ENCODE data around the gene ATP2C2. TPM values are rescaled to one million over a fixed set of nuclear protein-coding genes. Genes with fewer than 3 reads are reported as not detected.

ATP2C2 gene
- polyA plus RNA-seq, 1 of the 3 experiments (the other 2 are of a cell fraction): 0.33 TPM

DNA sequence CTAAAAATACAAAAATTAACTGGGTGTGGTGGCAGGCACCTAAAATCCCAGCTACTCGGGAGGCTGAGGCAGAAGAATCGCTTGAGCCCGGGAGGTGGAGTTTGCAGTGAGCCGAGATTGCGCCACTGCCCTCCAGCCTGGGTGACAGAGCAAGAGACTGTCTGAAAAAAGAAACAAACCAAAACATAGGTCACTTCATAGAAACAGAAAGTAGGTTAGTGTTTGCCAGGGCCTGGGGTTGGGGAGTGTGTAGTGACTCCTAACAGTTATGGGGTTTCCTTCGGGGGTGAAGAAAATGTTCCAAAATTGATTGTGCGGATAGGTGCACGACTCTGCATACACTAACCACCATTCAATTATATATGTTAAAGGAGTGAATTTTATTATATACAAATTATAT is 59.2 kb downstream of the ATP2C2 start:
- H3K9ac ChIP-seq: no peak overlapping the region
- no peak overlapping the region for H3K4me3 ChIP-seq (ENCODE audit: low read depth in 2 of 2, low read length in 1 of 2)
- H3K4me1 ChIP-seq (ENCODE audit: control insufficient read depth in 1 of 2, insufficient read depth in 2 of 2, low read depth in 1 of 2, low read length in 1 of 2): no peaks in the 10 kb centered on the region
- H3K27me3 ChIP-seq (ENCODE audit: insufficient read depth): peaks cover 14% of the 10 kb centered on the region
- H3K36me3 ChIP-seq (replicated peaks in 1 of 2; ENCODE audit: control insufficient read depth in 1 of 2, insufficient read depth in 2 of 2, low read length in 1 of 2): no peaks in the 10 kb centered on the region
- no peak overlapping the region for H3K4me2 ChIP-seq
- DNase-seq: no peak
- no peaks in the 10 kb centered on the region for H3F3A ChIP-seq (replicated peaks; ENCODE audit: insufficient read depth)
- TF ChIP-seq RCOR1 (IDR thresholded peaks at IDR 0.05; ENCODE audit: low read length) (no peak), NRF1 (IDR thresholded peaks at IDR 0.05; ENCODE audit: low read depth, low read length) (no peak), EZH2phosphoT487 (IDR thresholded peaks at IDR 0.05; ENCODE audit: borderline replicate concordance, low read depth) (no peak), FOSL2 (IDR thresholded peaks at IDR 0.05; ENCODE audit: borderline replicate concordance, low read depth) (no peak), MXI1 (IDR thresholded peaks at IDR 0.05; ENCODE audit: low read depth, low read length) (no peak)
- TF ChIP-seq, protein P1, sequence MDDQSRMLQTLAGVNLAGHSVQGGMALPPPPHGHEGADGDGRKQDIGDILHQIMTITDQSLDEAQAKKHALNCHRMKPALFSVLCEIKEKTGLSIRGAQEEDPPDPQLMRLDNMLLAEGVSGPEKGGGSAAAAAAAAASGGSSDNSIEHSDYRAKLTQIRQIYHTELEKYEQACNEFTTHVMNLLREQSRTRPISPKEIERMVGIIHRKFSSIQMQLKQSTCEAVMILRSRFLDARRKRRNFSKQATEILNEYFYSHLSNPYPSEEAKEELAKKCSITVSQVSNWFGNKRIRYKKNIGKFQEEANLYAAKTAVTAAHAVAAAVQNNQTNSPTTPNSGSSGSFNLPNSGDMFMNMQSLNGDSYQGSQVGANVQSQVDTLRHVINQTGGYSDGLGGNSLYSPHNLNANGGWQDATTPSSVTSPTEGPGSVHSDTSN (IDR thresholded peaks at IDR 0.05): no peak
- 62% methylated on average over 8 of the region's 8 CpGs for WGBS (ENCODE audit: low lambda C conversion rate)
- H2AFZ ChIP-seq (ENCODE audit: low read depth): no peak overlapping the region
- H4K20me1 ChIP-seq (ENCODE audit: insufficient read depth): no peaks in the 10 kb centered on the region
- no peak overlapping the region for H3K27ac ChIP-seq (ENCODE audit: low read depth in 2 of 2, low read length in 1 of 2)
- H3K9me3 ChIP-seq: no peaks in the 10 kb centered on the region
- H3K9me2 ChIP-seq: no peaks in the 10 kb centered on the region
- CTCF ChIA-PET: interaction anchor here (0.7 kb wide), 1 partner anchor 362 kb away, joined by 3 read pairs; no protein-coding TSS in a partner anchor
- no peaks in the 10 kb centered on the region for H3K79me2 ChIP-seq (ENCODE audit: insufficient read depth)
- POLR2A ChIA-PET: no interaction called here

GRCh38 chr16:84430860-84431259 is 62.5 kb downstream of the ATP2C2 start:
- Histone ChIP-seq H3K36me3 (replicated peaks in 1 of 2; ENCODE audit: control insufficient read depth in 1 of 2, insufficient read depth in 2 of 2, low read length in 1 of 2) (no peaks in the 10 kb centered on the region), H3K4me3 (ENCODE audit: low read depth in 2 of 2, low read length in 1 of 2) (no peak overlapping the region), H3K4me2 (no peak overlapping the region), H4K20me1 (ENCODE audit: insufficient read depth) (no peaks in the 10 kb centered on the region), H3K79me2 (ENCODE audit: insufficient read depth) (no peaks in the 10 kb centered on the region), H3K27me3 (ENCODE audit: insufficient read depth) (peaks cover 23% of the 10 kb centered on the region), H3K9me3 (no peaks in the 10 kb centered on the region), H3F3A (replicated peaks; ENCODE audit: insufficient read depth) (no peaks in the 10 kb centered on the region), H3K9ac (no peak overlapping the region), H3K4me1 (ENCODE audit: control insufficient read depth in 1 of 2, insufficient read depth in 2 of 2, low read depth in 1 of 2, low read length in 1 of 2) (no peaks in the 10 kb centered on the region), H2AFZ (ENCODE audit: low read depth) (no peak overlapping the region), H3K27ac (ENCODE audit: low read depth in 2 of 2, low read length in 1 of 2) (no peak overlapping the region), H3K9me2 (no peaks in the 10 kb centered on the region)
- POLR2A ChIA-PET: interaction anchor here (0.9 kb wide), 1 partner anchor 80 kb away, joined by 3 read pairs; no protein-coding TSS in a partner anchor
- no peak for DNase-seq
- TF ChIP-seq ELF1 (IDR thresholded peaks at IDR 0.05): no peak
- TF ChIP-seq NFIC (IDR thresholded peaks at IDR 0.05; ENCODE audit: borderline replicate concordance): no peak
- no peak for TF ChIP-seq RCOR1 (IDR thresholded peaks at IDR 0.05; ENCODE audit: low read length)
- no peak for TF ChIP-seq REST (IDR thresholded peaks at IDR 0.05; ENCODE audit: low read depth, low read length)
- TF ChIP-seq SIN3A (IDR thresholded peaks at IDR 0.05; ENCODE audit: borderline replicate concordance, low read depth, low read length): no peak
- TF ChIP-seq JUND (IDR thresholded peaks at IDR 0.05): no peak
- no peak for TF ChIP-seq FOSL2 (IDR thresholded peaks at IDR 0.05; ENCODE audit: borderline replicate concordance, low read depth)
- TF ChIP-seq RXRA (IDR thresholded peaks at IDR 0.05; ENCODE audit: borderline replicate concordance, low read depth): no peak
- no peak for TF ChIP-seq RAD21 (IDR thresholded peaks at IDR 0.05; ENCODE audit: low read length)
- TF ChIP-seq CTCF (IDR thresholded peaks at IDR 0.05): no peak
- no peak for TF ChIP-seq NRF1 (IDR thresholded peaks at IDR 0.05; ENCODE audit: low read depth, low read length)
- no peak for TF ChIP-seq GATA2 (CRISPR knock-in tag; IDR thresholded peaks at IDR 0.05)
- no peak for TF ChIP-seq TAF1 (IDR thresholded peaks at IDR 0.05; ENCODE audit: borderline replicate concordance, low read depth, low read length)
- TF ChIP-seq SMC3 (IDR thresholded peaks at IDR 0.05; ENCODE audit: low read depth, low read length): no peak
- no peak for TF ChIP-seq TCF12 (IDR thresholded peaks at IDR 0.05)
- TF ChIP-seq YY1 (IDR thresholded peaks at IDR 0.05; ENCODE audit: low read depth): no peak
- TF ChIP-seq ZBTB33 (IDR thresholded peaks at IDR 0.05; ENCODE audit: borderline replicate concordance, low read depth): no peak
- TF ChIP-seq GABPA (IDR thresholded peaks at IDR 0.05; ENCODE audit: low read depth): no peak
- WGBS (ENCODE audit: low lambda C conversion rate): 40% methylated on average over 4 of the region's 4 CpGs
- CTCF ChIA-PET: no interaction called here

Data from SK-N-SH (cell line).